ENCODE measurements around the gene STON1.

STON1 gene

DNA sequence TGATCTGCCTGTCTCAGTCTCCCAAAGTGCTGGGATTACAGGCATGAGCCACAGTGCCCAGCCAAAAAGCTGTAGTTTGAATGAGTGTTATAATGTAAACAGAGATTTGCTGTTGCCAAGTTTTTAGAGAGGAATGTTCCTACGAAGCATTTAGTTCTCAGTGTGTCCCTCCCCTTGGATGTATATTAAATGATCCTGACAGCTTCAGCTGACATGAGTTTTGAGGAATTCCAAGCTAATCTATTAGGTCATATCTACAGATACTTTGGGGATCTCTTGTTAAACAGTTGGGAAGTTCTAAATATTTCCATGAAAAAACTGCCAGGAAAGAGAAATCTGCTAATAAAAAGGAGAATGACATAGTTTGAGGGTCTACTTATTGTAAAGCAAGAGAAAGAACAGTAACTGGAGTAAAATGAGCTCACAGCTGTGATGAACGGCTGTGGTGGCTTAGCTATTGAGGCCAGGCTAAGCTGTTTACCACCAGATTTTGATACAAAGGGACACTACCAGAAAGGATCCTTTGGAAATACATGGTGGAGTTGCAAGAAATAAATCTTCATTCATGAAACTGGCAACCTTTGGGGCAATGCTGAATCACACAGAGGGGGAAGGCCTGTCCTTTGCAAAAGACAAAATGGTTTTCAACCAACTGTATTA is 2.6 kb upstream of the STON1 start:
- H3K27ac ChIP-seq (ENCODE audit: low read depth, low read length): no peak overlapping the region
- no peaks in the 10 kb centered on the region for H3K9me3 ChIP-seq (ENCODE audit: control insufficient read depth in 1 of 2, low read length in 2 of 2)
- H3K36me3 ChIP-seq (ENCODE audit: control insufficient read depth in 1 of 2, insufficient read depth in 2 of 2, low read length in 2 of 2): no peaks in the 10 kb centered on the region
- no peak overlapping the region for H3K4me3 ChIP-seq (ENCODE audit: low read depth in 1 of 2, low read length in 2 of 2)
- no peak overlapping the region for H3K9ac ChIP-seq (ENCODE audit: low read depth in 1 of 2, low read length in 2 of 2)
- H3K27me3 ChIP-seq (ENCODE audit: control insufficient read depth in 1 of 2, insufficient read depth in 2 of 2, low read length in 2 of 2): peaks cover 0 to 4% of the 10 kb centered on the region in 2 donors
- peaks cover 4 to 8% of the 10 kb centered on the region in 2 donors for H3K4me1 ChIP-seq (ENCODE audit: control insufficient read depth in 1 of 2, insufficient read depth in 2 of 2, low read length in 2 of 2)

DNA sequence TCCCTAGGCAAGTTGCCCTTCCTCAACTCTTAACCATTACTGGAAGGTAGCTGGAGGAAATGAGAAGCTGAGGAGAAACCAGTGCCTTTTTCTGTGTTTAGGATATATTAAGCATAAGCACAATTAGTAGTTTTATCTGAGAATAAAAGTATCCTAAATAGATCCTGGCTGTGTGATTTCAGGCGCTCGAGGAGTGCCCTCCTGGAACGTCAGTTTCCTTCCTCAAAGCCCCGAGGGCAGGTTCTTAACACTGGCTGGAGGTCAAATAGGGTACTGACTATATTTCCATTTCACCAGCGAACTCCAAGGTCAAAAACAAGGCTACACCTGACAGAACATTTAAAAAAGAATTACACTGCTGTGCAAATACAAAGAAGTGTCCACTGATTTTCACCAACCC is 1.5 kb upstream of the STON1 start:
- Histone ChIP-seq H3K4me1 (ENCODE audit: control insufficient read depth in 1 of 2, insufficient read depth in 2 of 2, low read length in 2 of 2) (peaks cover 4 to 8% of the 10 kb centered on the region in 2 donors), H3K27ac (ENCODE audit: low read depth, low read length) (no peak overlapping the region)

DNA sequence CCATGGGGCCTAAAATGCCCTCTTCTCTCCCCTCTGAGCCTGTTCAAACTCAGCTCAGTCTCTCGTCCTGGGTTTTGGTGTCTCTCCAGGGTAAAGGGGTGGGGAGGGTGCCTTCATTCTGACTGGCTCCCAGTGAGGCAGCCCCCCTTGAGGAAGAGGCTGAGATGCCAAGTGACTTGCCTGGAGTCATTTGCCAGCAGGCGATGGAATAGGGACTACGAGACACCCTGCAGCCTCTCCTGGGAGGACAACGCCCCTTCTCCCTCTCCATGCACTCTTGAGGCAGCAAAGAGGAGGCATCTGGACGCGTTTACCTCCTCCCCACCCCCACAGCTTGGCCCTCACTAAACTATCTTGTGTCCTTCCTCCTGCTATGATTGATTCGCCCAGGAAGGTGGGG is 760 bp upstream of the STON1 start:
- Histone ChIP-seq H3K9me3 (ENCODE audit: control insufficient read depth in 1 of 2, low read length in 2 of 2) (no peaks in the 10 kb centered on the region), H3K36me3 (ENCODE audit: control insufficient read depth in 1 of 2, insufficient read depth in 2 of 2, low read length in 2 of 2) (no peaks in the 10 kb centered on the region), H3K9ac (ENCODE audit: low read depth in 1 of 2, low read length in 2 of 2) (no peak overlapping the region), H3K27me3 (ENCODE audit: control insufficient read depth in 1 of 2, insufficient read depth in 2 of 2, low read length in 2 of 2) (peaks cover 0 to 4% of the 10 kb centered on the region in 2 donors), H3K4me1 (ENCODE audit: control insufficient read depth in 1 of 2, insufficient read depth in 2 of 2, low read length in 2 of 2) (peaks cover 4 to 8% of the 10 kb centered on the region in 2 donors), H3K27ac (ENCODE audit: low read depth, low read length) (no peak overlapping the region), H3K4me3 (ENCODE audit: low read depth in 1 of 2, low read length in 2 of 2) (no peak overlapping the region)

More for the DNA sequence above, 1.5 kb upstream of the STON1 start:
- no peak overlapping the region for H3K9ac ChIP-seq (ENCODE audit: low read depth in 1 of 2, low read length in 2 of 2)
- no peaks in the 10 kb centered on the region for H3K9me3 ChIP-seq (ENCODE audit: control insufficient read depth in 1 of 2, low read length in 2 of 2)
- no peaks in the 10 kb centered on the region for H3K36me3 ChIP-seq (ENCODE audit: control insufficient read depth in 1 of 2, insufficient read depth in 2 of 2, low read length in 2 of 2)
- H3K27me3 ChIP-seq (ENCODE audit: control insufficient read depth in 1 of 2, insufficient read depth in 2 of 2, low read length in 2 of 2): peaks cover 0 to 4% of the 10 kb centered on the region in 2 donors
- no peak overlapping the region for H3K4me3 ChIP-seq (ENCODE audit: low read depth in 1 of 2, low read length in 2 of 2)

DNA sequence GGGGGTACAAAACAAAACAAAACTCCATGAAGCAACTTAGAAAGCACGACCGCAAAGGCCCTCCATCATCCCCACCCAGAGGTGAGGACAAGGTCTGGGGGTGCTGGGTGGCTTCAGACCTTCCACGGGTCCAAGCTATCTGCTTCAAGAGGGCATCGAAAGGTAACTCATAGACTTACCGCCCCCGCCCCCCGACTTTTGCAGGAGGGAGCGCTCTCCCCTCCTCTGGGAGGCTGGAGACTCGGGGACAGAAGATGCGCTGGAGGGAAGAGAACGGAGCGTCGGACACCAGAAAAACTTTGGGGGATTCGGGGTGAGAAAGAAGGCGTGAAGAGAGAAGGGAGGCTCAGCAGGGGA is 300 bp upstream of the STON1 start:
- Histone ChIP-seq H3K27ac (ENCODE audit: low read depth, low read length) (peak overlapping the region; percentile 42), H3K27me3 (ENCODE audit: control insufficient read depth in 1 of 2, insufficient read depth in 2 of 2, low read length in 2 of 2) (peaks cover 0 to 4% of the 10 kb centered on the region in 2 donors), H3K9ac (ENCODE audit: low read depth in 1 of 2, low read length in 2 of 2) (no peak overlapping the region), H3K4me3 (ENCODE audit: low read depth in 1 of 2, low read length in 2 of 2) (peak overlapping the region; percentile 60 to 67), H3K36me3 (ENCODE audit: control insufficient read depth in 1 of 2, insufficient read depth in 2 of 2, low read length in 2 of 2) (no peaks in the 10 kb centered on the region), H3K9me3 (ENCODE audit: control insufficient read depth in 1 of 2, low read length in 2 of 2) (no peaks in the 10 kb centered on the region), H3K4me1 (ENCODE audit: control insufficient read depth in 1 of 2, insufficient read depth in 2 of 2, low read length in 2 of 2) (peaks cover 4 to 8% of the 10 kb centered on the region in 2 donors)

DNA sequence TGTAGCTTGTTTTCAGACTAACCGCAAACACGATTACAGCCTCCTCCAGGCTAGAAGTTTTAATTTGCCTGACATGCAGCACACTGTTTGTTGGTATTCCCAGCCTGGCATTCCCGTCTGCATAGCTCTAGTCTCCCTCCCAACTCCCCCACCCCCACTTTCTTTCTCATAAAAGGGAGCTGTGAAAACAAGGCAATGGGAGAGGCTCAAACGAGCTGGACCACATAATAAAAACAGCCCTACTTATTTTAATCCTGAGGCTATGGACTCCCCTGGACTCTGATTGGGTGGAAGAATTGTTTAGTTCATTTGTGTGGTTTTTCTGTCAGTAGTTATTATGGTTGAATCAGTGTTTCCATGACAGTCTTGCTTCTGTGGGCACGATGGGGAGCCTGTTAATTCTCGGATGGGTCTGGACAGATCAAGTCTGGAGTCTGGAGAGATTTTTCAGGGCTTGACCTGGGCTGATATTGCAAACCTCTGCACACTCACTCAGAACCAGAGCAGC is 1.2 kb downstream of the STON1 start:
- peak overlapping the region; percentile 23 for H3K27ac ChIP-seq (ENCODE audit: low read depth, low read length)
- no peaks in the 10 kb centered on the region for H3K9me3 ChIP-seq (ENCODE audit: control insufficient read depth in 1 of 2, low read length in 2 of 2)
- peaks cover 4 to 8% of the 10 kb centered on the region in 2 donors for H3K4me1 ChIP-seq (ENCODE audit: control insufficient read depth in 1 of 2, insufficient read depth in 2 of 2, low read length in 2 of 2)
- peaks cover 0 to 4% of the 10 kb centered on the region in 2 donors for H3K27me3 ChIP-seq (ENCODE audit: control insufficient read depth in 1 of 2, insufficient read depth in 2 of 2, low read length in 2 of 2)
- H3K36me3 ChIP-seq (ENCODE audit: control insufficient read depth in 1 of 2, insufficient read depth in 2 of 2, low read length in 2 of 2): no peaks in the 10 kb centered on the region
- H3K9ac ChIP-seq (ENCODE audit: low read depth in 1 of 2, low read length in 2 of 2): peak overlapping the region in 1 of 2 donors; percentile 20
- H3K4me3 ChIP-seq (ENCODE audit: low read depth in 1 of 2, low read length in 2 of 2): peak overlapping the region; percentile 65 to 67

DNA sequence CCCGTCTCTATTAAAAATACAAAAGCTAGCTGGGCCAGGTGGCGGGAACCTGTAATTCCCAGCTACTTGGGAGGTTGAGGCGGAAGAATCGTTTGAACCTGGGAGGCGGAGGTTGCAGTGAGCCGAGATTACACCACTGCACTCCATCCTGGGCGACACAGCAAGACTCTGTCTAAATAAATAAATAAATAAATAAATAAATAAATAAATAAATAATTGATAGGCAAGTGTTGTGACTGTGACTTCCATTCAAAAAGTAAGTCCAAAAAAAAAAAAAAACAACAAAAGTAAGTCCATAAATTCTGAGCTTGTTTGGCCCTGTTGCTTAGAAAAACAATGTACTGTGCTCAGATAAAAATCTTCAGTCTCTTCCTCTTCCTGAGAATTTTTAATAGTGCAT is 2.2 kb downstream of the STON1 start:
- H3K9me3 ChIP-seq (ENCODE audit: control insufficient read depth in 1 of 2, low read length in 2 of 2): no peaks in the 10 kb centered on the region
- H3K9ac ChIP-seq (ENCODE audit: low read depth in 1 of 2, low read length in 2 of 2): no peak overlapping the region
- no peaks in the 10 kb centered on the region for H3K36me3 ChIP-seq (ENCODE audit: control insufficient read depth in 1 of 2, insufficient read depth in 2 of 2, low read length in 2 of 2)
- no peak overlapping the region for H3K27ac ChIP-seq (ENCODE audit: low read depth, low read length)
- H3K4me1 ChIP-seq (ENCODE audit: control insufficient read depth in 1 of 2, insufficient read depth in 2 of 2, low read length in 2 of 2): peaks cover 4 to 8% of the 10 kb centered on the region in 2 donors
- H3K4me3 ChIP-seq (ENCODE audit: low read depth in 1 of 2, low read length in 2 of 2): no peak overlapping the region
- H3K27me3 ChIP-seq (ENCODE audit: control insufficient read depth in 1 of 2, insufficient read depth in 2 of 2, low read length in 2 of 2): peaks cover 0 to 4% of the 10 kb centered on the region in 2 donors

DNA sequence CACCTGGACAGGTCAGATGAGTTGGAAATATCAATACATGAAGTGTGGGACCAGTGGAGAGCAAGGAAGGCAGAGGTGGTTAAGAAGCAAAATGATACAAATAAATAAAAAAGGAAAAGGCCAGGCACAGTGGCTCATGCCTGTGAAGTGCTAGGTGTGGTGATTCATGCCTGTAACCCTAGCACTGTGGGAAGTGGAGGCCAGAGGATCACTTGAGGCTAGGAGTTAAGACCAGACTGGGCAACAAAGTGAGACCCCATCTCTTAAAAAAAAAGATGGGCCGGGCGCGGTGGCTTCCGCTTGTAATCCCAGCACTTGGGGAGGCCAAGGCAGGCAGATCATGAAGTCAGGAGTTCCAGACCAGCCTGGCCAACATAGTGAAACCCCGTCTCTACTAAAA is 2.9 kb downstream of the STON1 start:
- no peaks in the 10 kb centered on the region for H3K9me3 ChIP-seq (ENCODE audit: control insufficient read depth in 1 of 2, low read length in 2 of 2)
- peaks cover 0 to 4% of the 10 kb centered on the region in 2 donors for H3K27me3 ChIP-seq (ENCODE audit: control insufficient read depth in 1 of 2, insufficient read depth in 2 of 2, low read length in 2 of 2)
- H3K36me3 ChIP-seq (ENCODE audit: control insufficient read depth in 1 of 2, insufficient read depth in 2 of 2, low read length in 2 of 2): no peaks in the 10 kb centered on the region
- H3K4me1 ChIP-seq (ENCODE audit: control insufficient read depth in 1 of 2, insufficient read depth in 2 of 2, low read length in 2 of 2): peaks cover 4 to 8% of the 10 kb centered on the region in 2 donors
- no peak overlapping the region for H3K9ac ChIP-seq (ENCODE audit: low read depth in 1 of 2, low read length in 2 of 2)
- H3K27ac ChIP-seq (ENCODE audit: low read depth, low read length): no peak overlapping the region
- no peak overlapping the region for H3K4me3 ChIP-seq (ENCODE audit: low read depth in 1 of 2, low read length in 2 of 2)

DNA sequence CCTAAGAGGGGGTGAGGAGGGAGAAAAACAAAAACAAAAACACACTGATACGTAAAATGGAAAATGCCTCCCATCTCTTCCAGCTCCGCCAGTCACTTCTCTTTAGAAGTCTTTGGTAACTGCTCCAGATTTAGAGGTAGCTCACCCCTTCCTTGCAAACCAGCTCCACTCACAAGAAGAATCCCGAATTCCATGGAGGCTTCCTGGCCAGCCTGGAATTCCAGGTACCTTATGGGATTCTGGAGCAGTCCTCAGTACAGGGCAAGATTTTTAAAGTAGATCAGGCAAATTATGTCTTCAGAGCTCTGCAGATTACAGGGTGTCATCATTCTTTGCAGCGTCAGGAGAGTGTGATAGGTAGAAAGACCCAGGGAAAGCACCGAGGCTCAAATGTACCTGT is 4.8 kb downstream of the STON1 start:
- Histone ChIP-seq H3K27me3 (ENCODE audit: control insufficient read depth in 1 of 2, insufficient read depth in 2 of 2, low read length in 2 of 2) (peaks cover 0 to 4% of the 10 kb centered on the region in 2 donors), H3K4me1 (ENCODE audit: control insufficient read depth in 1 of 2, insufficient read depth in 2 of 2, low read length in 2 of 2) (peaks cover 4% of the 10 kb centered on the region in 2 donors), H3K36me3 (ENCODE audit: control insufficient read depth in 1 of 2, insufficient read depth in 2 of 2, low read length in 2 of 2) (no peaks in the 10 kb centered on the region), H3K4me3 (ENCODE audit: low read depth in 1 of 2, low read length in 2 of 2) (no peak overlapping the region), H3K27ac (ENCODE audit: low read depth, low read length) (no peak overlapping the region), H3K9ac (ENCODE audit: low read depth in 1 of 2, low read length in 2 of 2) (no peak overlapping the region), H3K9me3 (ENCODE audit: control insufficient read depth in 1 of 2, low read length in 2 of 2) (no peaks in the 10 kb centered on the region)

DNA sequence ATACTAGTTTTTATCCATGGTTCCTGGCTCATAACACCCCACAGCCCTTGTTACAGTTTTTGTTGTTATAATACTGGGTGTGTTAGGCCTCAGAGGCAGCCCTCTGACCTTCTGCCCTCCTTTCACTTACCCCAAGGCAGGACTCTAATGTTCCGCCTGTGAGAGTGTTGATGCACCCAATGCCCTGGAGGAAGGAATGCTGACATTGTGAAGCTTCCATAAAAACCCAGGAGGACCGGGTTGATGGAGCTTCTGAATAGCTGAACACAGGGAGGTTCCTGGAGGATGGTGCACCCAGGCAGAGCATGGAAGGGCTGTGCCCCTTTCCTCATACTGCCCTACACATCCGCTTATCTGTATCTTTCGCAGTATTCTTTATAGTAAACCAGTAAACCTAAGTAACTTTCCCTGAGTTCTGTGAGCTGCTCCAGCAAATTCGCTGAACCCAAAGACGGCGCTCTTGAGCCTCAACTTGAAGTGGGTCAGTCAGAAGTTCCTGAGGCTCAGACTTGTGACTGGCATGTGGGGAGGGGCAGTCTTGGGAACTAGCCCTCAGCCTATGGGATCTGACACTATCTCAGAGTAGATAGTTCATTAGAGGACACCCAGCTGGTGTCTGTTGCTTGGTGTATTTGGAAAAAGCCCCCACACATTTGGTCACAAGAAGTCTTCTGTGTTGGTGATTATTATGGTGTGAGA is 10.4 kb downstream of the STON1 start:
- no peak overlapping the region for H3K27ac ChIP-seq (ENCODE audit: low read depth, low read length)
- no peaks in the 10 kb centered on the region for H3K9me3 ChIP-seq (ENCODE audit: control insufficient read depth in 1 of 2, low read length in 2 of 2)
- H3K4me1 ChIP-seq (ENCODE audit: control insufficient read depth in 1 of 2, insufficient read depth in 2 of 2, low read length in 2 of 2): no peaks in the 10 kb centered on the region
- H3K36me3 ChIP-seq (ENCODE audit: control insufficient read depth in 1 of 2, insufficient read depth in 2 of 2, low read length in 2 of 2): no peaks in the 10 kb centered on the region
- H3K4me3 ChIP-seq (ENCODE audit: low read depth in 1 of 2, low read length in 2 of 2): no peak overlapping the region
- no peak overlapping the region for H3K9ac ChIP-seq (ENCODE audit: low read depth in 1 of 2, low read length in 2 of 2)
- no peaks in the 10 kb centered on the region for H3K27me3 ChIP-seq (ENCODE audit: control insufficient read depth in 1 of 2, insufficient read depth in 2 of 2, low read length in 2 of 2)

DNA sequence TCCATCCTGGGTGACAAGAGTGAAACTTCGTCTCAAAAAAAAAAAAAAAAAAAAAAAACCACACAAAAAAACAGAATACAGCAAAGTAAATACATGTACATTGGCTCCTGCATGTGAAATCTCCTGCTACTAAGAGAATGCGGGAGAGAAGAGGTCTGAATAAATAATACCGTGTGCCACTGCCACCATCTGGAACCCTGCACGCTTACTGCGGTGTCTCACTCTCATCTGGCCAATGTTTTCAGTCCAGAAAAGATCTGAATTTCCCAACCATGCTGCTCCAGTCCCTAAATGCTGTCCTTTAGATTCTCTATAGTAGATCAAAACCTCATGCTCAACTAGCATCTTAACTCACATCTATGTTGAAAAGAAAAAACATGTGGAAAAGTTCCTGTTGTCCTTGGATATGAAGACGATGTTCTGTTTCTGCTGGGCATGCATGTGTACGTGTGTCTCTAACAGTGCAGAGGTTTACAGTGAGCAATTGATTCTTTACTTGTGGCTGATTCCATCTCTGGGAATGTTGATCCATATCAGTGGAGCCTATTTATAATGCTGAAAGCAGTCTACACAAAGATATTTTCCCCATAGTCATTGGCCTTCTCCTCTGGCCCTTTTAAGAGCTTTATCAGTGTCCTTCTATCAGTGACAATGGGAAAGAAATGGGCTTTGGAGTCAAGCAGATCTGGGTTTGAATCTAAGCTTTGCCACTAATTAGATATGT is 11.9 kb downstream of the STON1 start:
- no peaks in the 10 kb centered on the region for H3K27me3 ChIP-seq (ENCODE audit: control insufficient read depth in 1 of 2, insufficient read depth in 2 of 2, low read length in 2 of 2)
- H3K27ac ChIP-seq (ENCODE audit: low read depth, low read length): no peak overlapping the region

More for the DNA sequence above, 11.9 kb downstream of the STON1 start:
- H3K36me3 ChIP-seq (ENCODE audit: control insufficient read depth in 1 of 2, insufficient read depth in 2 of 2, low read length in 2 of 2): no peaks in the 10 kb centered on the region
- H3K9me3 ChIP-seq (ENCODE audit: control insufficient read depth in 1 of 2, low read length in 2 of 2): no peaks in the 10 kb centered on the region
- H3K4me3 ChIP-seq (ENCODE audit: low read depth in 1 of 2, low read length in 2 of 2): no peak overlapping the region
- H3K4me1 ChIP-seq (ENCODE audit: control insufficient read depth in 1 of 2, insufficient read depth in 2 of 2, low read length in 2 of 2): no peaks in the 10 kb centered on the region
- H3K9ac ChIP-seq (ENCODE audit: low read depth in 1 of 2, low read length in 2 of 2): no peak overlapping the region
